H9 (cell line): Measurements from ENCODE around the gene HVCN1. TPM values are rescaled to one million over a fixed set of nuclear protein-coding genes. Genes with fewer than 3 reads are reported as not detected.

Source experiments
- DNase-seq: peaks from one replicate; pipeline ENCODE4 v3.0.0-alpha.2; 2017
- H2AFZ ChIP-seq: one replicate; pipeline ENCODE4 v1.6.1; 2013; ENCODE audit warnings: mild to moderate bottlenecking, low read length, control low read depth, moderate library complexity
- H2AK5ac ChIP-seq: 2 replicates; pipeline ENCODE4 v1.6.1; 2013; ENCODE audit warnings: low read length, control low read depth, mixed read lengths; ENCODE audit not compliant: insufficient read length
- H2BK120ac ChIP-seq: one replicate; pipeline ENCODE4 v1.6.1; 2013; ENCODE audit warnings: low read depth, mild to moderate bottlenecking, low read length, control low read depth, inconsistent platforms; ENCODE audit not compliant: poor library complexity, severe bottlenecking
- H2BK12ac ChIP-seq: 2 replicates; pipeline ENCODE4 v1.6.1; 2013; ENCODE audit warnings: low read length, control low read depth, mixed read lengths, low read depth; ENCODE audit not compliant: insufficient read length
- H2BK15ac ChIP-seq: 2 replicates; pipeline ENCODE4 v1.6.1; 2013; ENCODE audit warnings: low read depth, low read length, control low read depth
- H2BK20ac ChIP-seq: one replicate; pipeline ENCODE4 v1.6.1; 2013; ENCODE audit warnings: low read depth, mild to moderate bottlenecking, low read length, control low read depth, inconsistent platforms; ENCODE audit not compliant: poor library complexity, severe bottlenecking
- H2BK5ac ChIP-seq: 2 replicates; pipeline ENCODE4 v1.6.1; 2013; ENCODE audit warnings: low read length, control low read depth, mixed read lengths; ENCODE audit not compliant: insufficient read length
- H3K14ac ChIP-seq: 2 replicates; pipeline ENCODE4 v1.6.1; 2013; ENCODE audit warnings: low read length, control low read depth; ENCODE audit not compliant: insufficient read depth
- H3K18ac ChIP-seq: 2 replicates; pipeline ENCODE4 v1.6.1; 2013; ENCODE audit warnings: low read depth, mild to moderate bottlenecking, mixed read lengths, low read length, control low read depth; ENCODE audit not compliant: insufficient read length
- H3K23ac ChIP-seq: 2 replicates; pipeline ENCODE4 v1.6.1; 2013; ENCODE audit warnings: low read length, control low read depth, mixed read lengths, low read depth; ENCODE audit not compliant: insufficient read length
- H3K23me2 ChIP-seq: 2 replicates; pipeline ENCODE4 v1.6.1; 2013; ENCODE audit warnings: low read depth, mild to moderate bottlenecking, mixed read lengths, low read length, control low read depth; ENCODE audit not compliant: insufficient read length, poor library complexity, severe bottlenecking
- H3K27ac ChIP-seq: 2 replicates; pipeline ENCODE4 v1.5.1; 2013; ENCODE audit warnings: low read length, control low read depth, mixed read lengths, low read depth; ENCODE audit not compliant: insufficient read length
- H3K27me3 ChIP-seq: 2 replicates; pipeline ENCODE4 v1.6.1; 2013; ENCODE audit warnings: low read length, control low read depth, inconsistent platforms; ENCODE audit not compliant: insufficient read depth
- H3K4ac ChIP-seq: 2 replicates; pipeline ENCODE4 v1.6.1; 2013; ENCODE audit warnings: low read depth, mild to moderate bottlenecking, control low read depth, inconsistent platforms, low read length, moderate library complexity
- H3K4me1 ChIP-seq: 2 replicates; pipeline ENCODE4 v1.6.1; 2013; ENCODE audit warnings: low read length, control low read depth, inconsistent platforms; ENCODE audit not compliant: insufficient read depth
- H3K4me2 ChIP-seq: 2 replicates; pipeline ENCODE4 v1.6.1; 2013; ENCODE audit warnings: low read length, control low read depth, mixed read lengths; ENCODE audit not compliant: insufficient read length, insufficient read depth
- H3K56ac ChIP-seq: 2 replicates; pipeline ENCODE4 v1.6.1; 2013; ENCODE audit warnings: low read depth, mild to moderate bottlenecking, mixed read lengths, low read length, control low read depth; ENCODE audit not compliant: insufficient read length
- H3K79me1 ChIP-seq: 2 replicates; pipeline ENCODE4 v1.6.1; 2013; ENCODE audit warnings: low read depth, mild to moderate bottlenecking, moderate library complexity, low read length, control low read depth, inconsistent platforms; ENCODE audit not compliant: insufficient read depth, poor library complexity, severe bottlenecking
- H3K79me2 ChIP-seq: 2 replicates; pipeline ENCODE4 v1.6.1; 2013; ENCODE audit warnings: low read length, control low read depth, inconsistent platforms; ENCODE audit not compliant: insufficient read depth
- H3K9ac ChIP-seq: 2 replicates; pipeline ENCODE4 v1.6.1; 2013; ENCODE audit warnings: low read length, control low read depth, mixed read lengths; ENCODE audit not compliant: insufficient read length; ENCODE audit errors: extremely low read depth
- H3K9me3 ChIP-seq: one replicate; pipeline ENCODE4 v1.6.1; 2013; ENCODE audit warnings: low read depth, low read length, inconsistent platforms; ENCODE audit not compliant: control insufficient read depth
- H3T11ph ChIP-seq: one replicate; pipeline ENCODE4 v1.6.1; 2013; ENCODE audit warnings: mild to moderate bottlenecking, low read length, control low read depth, inconsistent platforms
- H4K20me1 ChIP-seq: one replicate; pipeline ENCODE4 v1.6.1; 2013; ENCODE audit not compliant: control insufficient read depth, insufficient read length, insufficient read depth
- H4K5ac ChIP-seq: 2 replicates; pipeline ENCODE4 v1.6.1; 2013; ENCODE audit warnings: low read depth, mild to moderate bottlenecking, mixed read lengths, low read length, control low read depth; ENCODE audit not compliant: insufficient read length
- H4K8ac ChIP-seq: replicated peaks from 2 replicates; pipeline ENCODE4 v1.6.1; 2013; ENCODE audit warnings: low read length, control low read depth, mixed read lengths, low read depth; ENCODE audit not compliant: insufficient read length
- H4K91ac ChIP-seq: 2 replicates; pipeline ENCODE4 v1.6.1; 2013; ENCODE audit warnings: low read depth, mild to moderate bottlenecking, moderate library complexity, mixed read lengths, low read length, control low read depth; ENCODE audit not compliant: insufficient read length
- H3K27ac Mint-ChIP-seq, 3 experiments: 2 replicates in 2 of 3; 3 replicates in 1 of 3; pipeline ENCODE4 v1.8.0; 2020 to 2021; ENCODE audit warnings: mixed read lengths in 3 of 3, mild to moderate bottlenecking in 1 of 3, moderate library complexity in 1 of 3
- H3K27me3 Mint-ChIP-seq: 2 replicates; pipeline ENCODE4 v1.8.0; 2021; ENCODE audit warnings: low read depth, mild to moderate bottlenecking, moderate library complexity, mixed read lengths
- H3K36me3 Mint-ChIP-seq, 3 experiments: 2 replicates in 2 of 3; 3 replicates in 1 of 3; pipeline ENCODE4 v1.8.0; 2020 to 2021; ENCODE audit warnings: low read depth in 3 of 3, mixed read lengths in 3 of 3; ENCODE audit not compliant: insufficient read depth in 1 of 3
- H3K4me1 Mint-ChIP-seq, 2 experiments: 2 replicates each; pipeline ENCODE4 v1.8.0; 2020; ENCODE audit warnings: mixed read lengths in 2 of 2
- H3K4me3 Mint-ChIP-seq, 2 experiments: 2 replicates in 1 of 2; 3 replicates in 1 of 2; pipeline ENCODE4 v1.8.0; 2020 to 2021; ENCODE audit warnings: mild to moderate bottlenecking in 2 of 2, mixed read lengths in 2 of 2, moderate library complexity in 1 of 2
- H3K9me3 Mint-ChIP-seq, 2 experiments: 2 replicates in 1 of 2; 3 replicates in 1 of 2; pipeline ENCODE4 v1.8.0; 2020; ENCODE audit warnings: mild to moderate bottlenecking in 2 of 2, mixed read lengths in 2 of 2, moderate library complexity in 1 of 2
- CTCF ChIP-seq: fragments of 200-600 bp; sonication (generic); conservative IDR thresholded peaks from 3 replicates; pipeline ENCODE4 v1.8.0; 2021; ENCODE audit warnings: antibody characterized with exemption, mild to moderate bottlenecking
- WGBS: extraction: QIAGEN DNeasy Blood & Tissue Kit; methylation state at CpG from one replicate; pipeline ENCODE4 v1.1.7; 2013; ENCODE audit warnings: missing lambda C conversion rate, low lambda C conversion rate, mixed read lengths; ENCODE audit not compliant: insufficient read length; ENCODE audit errors: extremely low coverage; 5-methylcytosine and 5-hydroxymethylcytosine counted together
- total RNA-seq: library from RNA; stranded (reverse); gene quantifications from 2 replicates; pipeline ENCODE4 v1.2.1, GENCODE V29; 2021

Gene HVCN1
- total RNA-seq, 1 experiment from 2014 or later, result 5.2 TPM

GRCh38 chr12:110622582-110622981 is 66.3 kb downstream of the HVCN1 start:
- Histone ChIP-seq H4K91ac (no peak overlapping the region), H2BK5ac (no peak overlapping the region), H2BK12ac (no peak overlapping the region), H3K23me2 (no peaks in the 10 kb centered on the region), H3K27me3 (no peaks in the 10 kb centered on the region), H4K5ac (no peak overlapping the region), H3K23ac (no peak overlapping the region), H2AFZ (no peak overlapping the region), H3T11ph (no peak overlapping the region), H3K4me1 (no peaks in the 10 kb centered on the region), H2AK5ac (no peak overlapping the region), H3K4me2 (no peak overlapping the region), H2BK20ac (no peak overlapping the region), H2BK120ac (no peak overlapping the region), H3K4ac (no peak overlapping the region), H3K14ac (no peak overlapping the region), H3K27ac (no peak overlapping the region), H3K9me3 (no peaks in the 10 kb centered on the region), H4K20me1 (no peaks in the 10 kb centered on the region), H4K8ac (no peak overlapping the region), H3K79me1 (no peaks in the 10 kb centered on the region), H3K9ac (no peak overlapping the region), H3K18ac (no peak overlapping the region), H3K56ac (no peak overlapping the region), H3K79me2 (no peaks in the 10 kb centered on the region), H2BK15ac (no peak overlapping the region)
- peaks cover 2 to 8% of the 10 kb centered on the region in 2 experiments; a peak in 2 of 4 replicates for H3K4me1 Mint-ChIP-seq
- DNase-seq, result no peak
- no peaks in the 10 kb centered on the region for H3K27me3 Mint-ChIP-seq
- WGBS, result no CpG with 5 or more reads among the region's 3 CpGs
- no peak for TF ChIP-seq CTCF
- H3K9me3 Mint-ChIP-seq, result no peaks in the 10 kb centered on the region
- 0 out of 7 replicates have a peak, but pooled peaks cover 0 to 2% (median 0%) of the 10 kb centered on the region in 3 experiments for H3K36me3 Mint-ChIP-seq
- H3K4me3 Mint-ChIP-seq, result no peak overlapping the region
- no peak overlapping the region for H3K27ac Mint-ChIP-seq
